Suppressor macrophage treated with lipopolysaccharide for 4 hours (primary cell): Measurements from ENCODE around the gene SPOCK2.

ENCODE experiments used
- DNase-seq: peaks from one replicate; pipeline ENCODE4 v3.0.0-alpha.2; 2020

SPOCK2 gene

DNA sequence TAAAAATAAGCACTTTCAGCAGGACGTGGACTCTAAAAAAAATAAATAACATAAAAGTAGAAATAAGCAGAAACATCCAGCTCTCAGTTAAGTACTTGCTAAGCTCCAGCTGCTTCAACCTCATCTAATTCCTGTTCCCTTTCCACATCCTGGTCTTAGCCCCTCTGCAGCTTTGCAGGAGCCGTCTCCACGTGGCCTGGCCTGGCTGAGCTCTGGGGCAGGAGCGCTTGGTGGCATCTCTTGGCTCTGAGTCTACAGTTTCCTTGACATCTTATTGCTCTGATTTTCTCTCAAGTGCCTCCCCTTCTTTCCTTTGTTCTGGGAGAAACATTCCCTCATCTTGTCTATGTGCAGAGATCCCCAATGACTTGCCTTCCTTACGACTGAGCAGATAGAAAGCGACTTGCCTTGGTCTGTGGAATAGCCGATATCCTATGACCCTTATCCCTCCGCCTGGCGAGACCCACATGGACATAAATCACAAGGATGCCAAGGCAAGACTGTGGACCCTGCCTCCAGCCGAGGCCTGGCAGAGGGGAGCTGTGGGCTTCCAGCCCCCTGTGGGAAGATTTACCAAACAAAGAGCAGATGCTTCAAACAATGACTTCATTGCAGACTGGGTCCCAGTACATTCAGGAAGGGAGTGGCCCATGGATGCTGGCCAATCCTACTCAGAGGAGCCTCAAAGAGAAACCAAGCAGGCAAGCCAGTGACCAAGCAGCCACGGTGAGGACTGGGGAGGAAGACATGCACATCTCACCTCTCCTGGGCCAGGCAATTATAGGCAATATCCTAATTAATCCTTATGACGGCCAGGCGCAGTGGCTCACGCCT lies 61.9 kb downstream of the SPOCK2 start:
- no peak for DNase-seq

DNA sequence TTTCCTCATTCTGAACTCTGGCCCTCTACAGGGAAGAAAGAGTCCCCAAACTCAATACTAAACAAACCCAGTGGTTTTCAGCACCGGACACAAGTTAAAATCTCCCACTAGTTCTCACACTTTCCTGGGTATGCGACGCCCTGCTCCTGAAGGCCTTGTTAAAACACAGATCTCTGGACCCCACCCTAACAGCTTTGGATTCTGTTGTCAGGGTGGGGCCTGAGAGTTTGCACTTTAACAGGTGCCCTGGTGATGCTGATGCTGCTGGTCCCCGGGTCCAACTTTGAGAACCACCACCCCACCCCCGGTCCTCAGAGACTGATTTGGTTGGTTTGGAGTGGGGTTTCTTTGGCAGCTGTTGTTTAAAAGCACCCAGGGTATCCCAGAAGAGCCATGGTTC lies 62.5 kb downstream of the SPOCK2 start:
- no peak for DNase-seq

DNA sequence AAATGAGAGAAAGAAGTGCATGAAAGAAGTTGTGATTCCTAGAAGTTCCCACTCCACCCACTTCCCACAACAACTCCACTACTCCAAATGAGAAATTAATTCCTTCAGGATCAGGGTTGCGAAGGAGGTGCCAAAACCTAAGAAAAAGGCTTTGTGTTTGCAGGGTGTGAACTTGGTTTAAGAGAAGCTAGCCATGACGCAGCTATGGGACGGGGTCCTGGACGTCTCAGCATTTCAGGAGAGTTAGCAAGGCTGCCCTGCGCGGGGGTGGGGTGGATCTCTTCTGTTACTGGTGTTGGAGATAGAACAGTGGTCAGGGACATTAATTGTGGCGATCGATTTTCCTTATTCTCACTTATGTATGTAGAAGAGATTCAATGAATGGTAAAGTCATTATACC lies 63.0 kb downstream of the SPOCK2 start:
- no peak for DNase-seq

DNA sequence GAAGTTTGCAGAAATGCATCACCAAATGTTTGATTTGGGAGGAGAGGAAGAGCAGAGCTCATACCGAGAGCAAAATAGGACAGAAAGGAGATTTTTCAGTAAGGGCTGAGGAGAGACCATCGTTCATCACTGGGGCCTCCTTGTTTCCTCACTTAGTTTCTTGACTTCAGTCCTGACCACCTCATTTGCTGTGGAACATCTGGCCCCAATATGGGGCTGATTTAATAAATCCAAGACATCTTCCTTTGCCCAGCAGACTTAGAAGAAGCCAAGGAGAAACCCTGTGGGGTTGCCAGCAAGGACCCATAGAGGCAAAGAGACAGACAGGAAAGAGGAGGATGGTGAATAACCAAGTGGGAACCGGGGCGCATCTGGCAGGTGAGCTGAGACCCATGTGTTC lies 63.8 kb downstream of the SPOCK2 start:
- DNase-seq: no peak

DNA sequence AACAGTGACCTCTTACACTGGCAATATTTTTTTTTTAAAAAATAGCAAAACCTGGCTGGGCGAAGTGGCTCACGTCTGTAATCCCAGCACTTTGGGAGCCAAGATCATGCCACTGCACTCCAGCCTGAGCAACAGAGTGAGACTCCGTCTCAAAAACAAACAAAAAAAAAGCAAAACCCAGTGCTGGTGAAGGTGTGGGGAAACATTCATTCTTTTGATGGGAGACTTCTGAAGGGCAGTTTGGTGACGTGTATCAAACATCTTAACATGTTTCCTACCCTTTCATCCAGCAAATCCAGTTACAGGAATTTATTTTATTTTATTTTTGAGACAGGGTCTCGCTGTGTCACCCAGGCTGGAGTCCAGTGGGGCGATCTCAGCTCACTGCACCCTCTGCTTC lies 66.1 kb downstream of the SPOCK2 start:
- DNase-seq: no peak

DNA sequence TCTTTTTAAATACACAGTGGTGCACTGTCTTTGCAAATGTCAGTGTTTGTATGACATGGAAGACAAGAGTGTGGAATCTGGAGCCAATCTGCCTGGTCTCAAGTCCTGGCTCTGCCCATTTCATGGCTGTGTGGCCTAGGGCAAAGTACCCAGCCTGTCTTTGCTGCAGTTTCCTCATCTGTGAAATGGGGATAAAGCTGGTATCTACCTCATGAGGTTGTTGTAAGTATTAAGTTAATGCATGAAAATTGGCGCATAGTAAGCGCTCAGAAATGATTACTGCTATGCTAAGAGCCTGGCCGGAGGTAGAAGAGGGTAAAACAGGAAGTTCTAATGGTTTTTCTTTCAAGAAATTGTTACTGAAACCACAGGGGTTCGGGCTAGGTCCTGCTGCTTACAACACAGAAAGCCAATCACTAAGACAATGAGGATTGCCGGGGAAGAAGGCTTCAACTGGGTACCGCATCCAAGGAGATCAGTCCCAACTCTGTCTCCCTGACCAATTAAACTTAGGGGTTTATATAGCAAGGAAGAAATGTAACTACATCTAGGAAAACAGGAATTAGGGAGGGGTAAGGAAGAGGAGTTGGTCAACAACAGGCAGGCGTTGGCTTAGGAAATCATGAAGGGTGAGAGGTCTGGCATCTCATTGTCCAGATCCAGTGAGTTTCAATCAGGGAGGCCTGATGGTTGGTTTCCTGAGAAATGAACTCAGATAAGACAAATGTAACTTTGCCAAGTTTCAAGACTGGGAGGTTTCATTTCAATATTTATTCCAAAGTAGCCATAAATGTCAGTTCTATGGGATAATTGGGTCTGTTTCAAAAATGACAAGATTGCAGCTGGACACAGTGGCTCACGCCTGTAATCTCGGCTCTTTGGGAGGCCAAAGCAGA lies 67.2 kb downstream of the SPOCK2 start:
- DNase-seq: no peak

DNA sequence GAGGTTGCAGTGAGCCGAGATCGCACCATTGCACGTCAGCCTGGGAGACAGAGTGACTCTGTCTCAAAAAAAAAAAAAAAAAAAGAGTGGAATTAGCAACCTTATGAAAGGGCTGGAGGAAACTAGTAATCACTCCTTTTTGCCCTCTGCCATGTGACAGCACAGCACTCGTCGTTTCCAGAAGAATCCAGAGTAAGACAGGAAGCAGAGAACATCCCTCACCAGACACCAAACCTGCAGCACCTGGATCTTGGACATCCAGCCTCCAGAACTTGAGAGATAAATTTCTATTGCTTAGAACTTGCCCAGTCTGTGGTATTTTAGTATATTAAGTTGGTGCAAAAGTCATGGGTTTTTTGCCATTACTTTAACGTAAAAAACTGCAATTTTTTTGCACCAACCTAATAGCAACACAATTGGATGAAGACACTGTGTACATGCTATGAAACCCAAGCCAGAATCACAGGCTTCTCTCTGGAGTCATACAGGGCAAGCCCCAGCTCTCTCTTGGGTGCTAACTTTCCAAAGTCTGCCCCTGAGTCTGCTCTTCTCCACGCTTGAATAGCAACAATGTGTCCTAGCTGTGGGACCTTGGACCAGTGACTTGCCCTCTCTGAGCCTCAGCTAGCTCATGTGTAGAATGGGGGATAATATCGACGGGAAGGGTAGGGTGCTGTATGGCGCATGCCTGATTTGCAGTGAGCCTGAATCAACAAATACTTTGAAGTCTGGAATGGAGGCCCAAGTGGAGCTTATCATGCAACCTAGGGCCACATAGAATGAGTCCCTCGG lies 69.1 kb downstream of the SPOCK2 start:
- DNase-seq: no peak

DNA sequence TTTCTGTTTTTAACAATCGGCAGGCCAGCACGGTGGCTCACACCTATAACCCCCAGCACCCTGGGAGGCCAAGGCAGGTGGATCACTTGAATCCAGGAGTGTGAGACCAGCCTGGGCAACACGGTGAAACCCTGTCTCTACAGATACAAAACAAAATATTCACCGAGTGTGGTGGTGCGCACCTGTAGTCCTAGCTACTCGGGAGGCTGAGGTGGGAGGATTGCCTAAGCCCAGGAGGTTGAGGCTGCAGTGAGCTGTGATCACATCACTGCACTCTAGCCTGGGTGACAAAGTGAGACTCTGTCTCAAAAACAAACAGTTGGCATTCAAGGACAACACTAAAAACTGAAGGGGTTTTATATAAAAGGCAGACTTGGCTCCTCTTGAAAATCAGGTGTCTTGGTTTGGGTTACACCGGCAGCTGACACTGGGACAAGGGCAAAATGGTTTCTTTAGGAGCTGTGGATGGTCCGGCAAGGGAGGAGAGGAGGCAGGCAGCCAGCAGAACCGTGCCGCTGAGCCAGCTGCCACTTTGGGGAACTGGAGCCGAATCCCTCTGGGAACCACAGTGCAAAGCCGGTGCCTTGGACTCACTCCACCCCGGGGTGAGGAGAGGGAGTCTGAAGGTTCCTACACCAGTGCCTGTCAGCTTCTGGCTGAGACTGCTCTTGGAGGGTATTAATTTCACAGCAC lies 71.6 kb downstream of the SPOCK2 start:
- no peak for DNase-seq

DNA sequence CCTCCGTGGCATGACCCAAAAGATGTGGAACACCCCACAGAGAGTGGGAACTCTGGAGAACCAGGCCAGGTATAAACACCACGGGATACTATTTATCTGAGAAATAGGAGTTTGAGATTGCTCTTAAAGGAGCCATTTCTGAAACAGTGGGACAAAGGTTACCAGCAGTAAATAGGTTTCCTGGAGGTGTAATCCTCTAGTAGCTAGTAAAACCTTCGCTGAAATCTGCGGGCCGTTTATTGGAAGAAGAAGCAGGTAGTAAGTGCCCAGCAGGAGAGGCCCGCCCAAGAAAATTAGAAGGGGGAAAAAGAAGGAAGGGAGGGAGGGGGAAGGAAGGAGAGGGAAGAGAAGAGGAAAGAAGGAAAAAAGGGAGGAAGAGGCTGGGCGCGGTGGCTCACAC lies 72.5 kb downstream of the SPOCK2 start:
- DNase-seq: no peak

DNA sequence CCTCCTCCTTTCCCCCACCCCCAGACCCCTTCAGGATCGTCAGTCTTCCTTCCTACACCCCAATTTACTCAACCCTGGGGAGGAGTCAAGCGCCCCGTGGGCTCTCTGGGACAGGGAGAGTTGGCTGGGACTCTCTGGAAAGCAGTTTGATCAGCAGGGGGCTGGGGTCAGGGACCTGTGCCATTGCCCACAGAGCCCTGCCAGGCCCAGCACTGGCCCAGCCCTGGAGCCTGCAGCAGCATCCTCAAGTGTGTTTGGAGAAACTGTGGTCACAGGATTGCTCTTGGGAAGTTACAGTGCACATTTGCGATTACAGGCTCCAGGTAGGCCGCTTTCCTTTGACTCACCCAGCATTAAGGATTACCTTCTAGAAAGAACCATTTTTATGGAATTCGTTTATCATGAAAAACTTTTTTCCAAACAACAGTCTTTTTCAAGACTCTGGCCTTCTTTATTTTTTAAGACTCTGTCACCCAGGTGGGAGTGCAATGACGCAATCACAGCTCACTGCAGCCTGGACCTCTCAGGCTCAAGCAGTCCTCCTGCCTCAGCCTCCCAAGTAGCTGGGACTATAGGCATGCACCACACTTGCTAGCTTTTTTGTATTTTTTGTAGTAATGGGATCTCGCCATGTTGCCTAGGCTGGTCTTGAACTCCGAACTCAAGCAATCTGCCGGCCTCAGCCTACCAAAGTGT lies 73.4 kb downstream of the SPOCK2 start:
- DNase-seq: no peak

DNA sequence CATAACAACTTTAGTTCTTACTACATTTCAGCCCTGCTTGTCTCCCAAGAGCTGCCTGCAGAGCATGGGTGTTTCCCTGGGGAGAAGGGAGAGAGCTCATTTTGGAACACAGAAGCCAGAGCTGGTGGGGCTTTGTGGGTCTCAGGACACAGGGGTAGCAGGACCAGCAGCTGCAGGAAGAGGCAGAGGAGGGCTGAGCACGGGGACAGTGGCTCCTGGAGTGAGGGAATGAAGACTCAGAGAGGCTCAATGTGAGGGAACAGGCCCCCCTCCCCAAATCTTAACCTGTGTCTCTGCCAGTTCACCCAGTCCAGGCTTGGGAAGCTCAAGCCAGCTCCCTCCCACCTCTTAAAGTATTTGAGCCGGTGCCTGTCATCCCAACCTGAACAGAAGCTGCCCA lies 74.2 kb downstream of the SPOCK2 start:
- DNase-seq: no peak

DNA sequence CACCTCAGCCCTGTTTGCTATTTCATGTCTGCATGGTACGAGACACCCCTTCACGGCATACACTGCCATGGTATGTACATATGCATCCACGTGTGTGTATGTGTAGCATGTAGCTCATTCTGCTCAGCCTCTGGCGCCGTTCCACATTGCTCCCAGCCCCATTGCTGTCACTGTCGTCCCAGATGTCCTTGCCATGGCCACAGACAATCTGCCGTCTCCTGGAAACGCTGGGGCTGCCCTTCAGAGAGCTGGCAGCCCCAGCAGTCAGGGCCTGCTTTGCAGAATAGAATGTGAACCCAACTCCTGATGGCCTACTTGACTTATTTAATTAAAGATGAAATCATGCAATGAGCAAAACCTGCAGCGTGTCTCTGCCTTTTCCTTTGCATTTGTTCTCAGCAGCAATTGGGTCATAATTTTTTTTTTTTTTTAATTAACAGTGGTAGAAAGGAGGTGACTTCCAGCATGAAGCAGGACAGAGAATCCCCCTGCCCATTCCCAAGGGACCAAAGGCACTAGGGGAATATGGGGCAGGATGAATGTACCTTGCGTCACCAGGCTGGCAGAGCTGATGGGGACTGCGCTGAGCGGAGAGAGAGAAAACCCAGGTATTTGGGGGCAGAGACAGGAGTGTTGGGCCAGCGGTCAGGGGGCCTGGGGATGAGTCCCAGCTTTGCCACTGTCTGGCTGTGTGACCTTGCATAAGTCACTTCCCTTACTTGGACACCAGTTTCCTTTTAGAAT lies 75.0 kb downstream of the SPOCK2 start:
- DNase-seq: no peak

DNA sequence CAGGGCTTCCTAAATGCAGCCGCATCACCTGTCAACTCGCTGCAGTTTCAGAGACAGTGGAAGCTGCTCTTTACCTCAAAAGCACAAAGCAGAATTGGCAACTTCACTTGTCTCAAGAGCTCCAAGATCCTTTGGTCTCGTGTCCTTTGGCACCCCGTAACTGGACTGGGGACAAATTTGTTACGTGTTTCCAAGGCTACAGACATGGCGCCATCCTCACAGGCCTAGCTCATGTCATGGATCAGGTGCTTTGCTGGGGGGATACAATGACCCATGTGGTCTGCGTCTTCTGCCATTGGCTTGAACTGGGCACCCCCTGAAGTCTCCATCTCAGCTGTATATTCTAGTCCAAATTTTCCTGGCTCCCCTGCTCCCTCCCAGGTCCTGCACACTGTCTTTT lies 75.6 kb downstream of the SPOCK2 start:
- no peak for DNase-seq

DNA sequence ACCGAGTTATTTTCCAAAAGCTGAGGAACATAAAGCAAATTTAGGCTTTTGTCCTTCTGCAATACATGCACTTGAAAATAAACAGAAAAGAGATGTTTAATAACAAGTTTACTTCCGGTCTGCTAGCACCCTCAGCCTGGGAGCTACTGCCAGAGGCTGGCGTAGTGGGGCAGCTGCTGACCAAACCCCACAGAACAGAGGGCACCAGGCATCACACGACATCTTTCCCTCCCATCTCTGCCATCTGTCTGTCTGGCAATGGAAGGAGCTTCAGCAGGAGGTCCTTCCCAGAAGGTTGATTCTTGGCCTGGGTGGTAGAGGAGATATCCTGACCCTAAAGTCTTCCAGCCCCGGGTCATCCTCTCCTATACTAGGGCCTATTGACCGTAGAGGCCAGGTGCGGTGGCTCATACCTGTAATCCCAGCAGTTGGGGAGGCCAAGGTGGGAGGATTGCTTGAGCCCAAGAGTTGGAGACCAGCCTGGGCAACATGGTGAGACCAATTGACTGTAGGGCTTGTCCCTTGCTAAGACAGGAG lies 76.3 kb downstream of the SPOCK2 start:
- DNase-seq: no peak

DNA sequence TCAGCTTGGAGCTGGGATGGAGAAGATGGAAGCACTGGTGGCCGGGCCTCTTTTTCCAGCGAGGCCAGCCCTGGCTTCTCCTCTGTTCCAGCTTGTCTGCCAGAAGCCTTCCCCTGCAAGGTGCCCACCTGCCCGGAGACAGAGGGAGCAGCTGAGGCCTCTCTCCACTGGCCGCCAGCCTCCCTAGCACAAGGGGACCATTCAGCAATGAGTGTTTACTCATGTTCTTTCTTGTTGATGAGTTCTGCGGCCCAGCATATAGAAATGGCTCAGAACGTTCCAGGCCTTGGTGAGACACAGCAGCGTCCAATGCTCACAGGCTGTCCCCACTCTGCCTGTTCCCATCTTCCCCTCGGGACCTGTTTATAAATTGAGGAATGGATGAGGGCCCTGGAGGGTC lies 76.9 kb downstream of the SPOCK2 start:
- no peak for DNase-seq

DNA sequence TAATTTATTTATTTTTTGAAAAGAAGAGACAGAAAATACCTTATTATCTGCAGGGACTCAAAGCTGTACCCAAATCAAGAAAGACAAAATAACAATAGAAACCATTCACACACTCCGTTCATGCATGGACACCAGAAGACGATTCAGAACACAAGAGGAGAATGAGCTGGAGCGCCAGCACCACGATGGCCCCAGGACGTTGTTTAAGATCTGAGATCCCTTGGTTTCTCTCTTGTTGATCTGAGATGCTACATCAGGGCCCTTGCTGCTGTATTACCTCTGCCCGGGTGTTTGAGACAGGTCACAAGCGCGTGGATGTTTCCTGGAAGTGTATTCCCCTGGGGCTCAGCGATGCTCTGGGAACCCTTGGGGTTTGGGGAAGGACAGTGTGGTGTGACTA lies 77.3 kb downstream of the SPOCK2 start:
- no peak for DNase-seq

DNA sequence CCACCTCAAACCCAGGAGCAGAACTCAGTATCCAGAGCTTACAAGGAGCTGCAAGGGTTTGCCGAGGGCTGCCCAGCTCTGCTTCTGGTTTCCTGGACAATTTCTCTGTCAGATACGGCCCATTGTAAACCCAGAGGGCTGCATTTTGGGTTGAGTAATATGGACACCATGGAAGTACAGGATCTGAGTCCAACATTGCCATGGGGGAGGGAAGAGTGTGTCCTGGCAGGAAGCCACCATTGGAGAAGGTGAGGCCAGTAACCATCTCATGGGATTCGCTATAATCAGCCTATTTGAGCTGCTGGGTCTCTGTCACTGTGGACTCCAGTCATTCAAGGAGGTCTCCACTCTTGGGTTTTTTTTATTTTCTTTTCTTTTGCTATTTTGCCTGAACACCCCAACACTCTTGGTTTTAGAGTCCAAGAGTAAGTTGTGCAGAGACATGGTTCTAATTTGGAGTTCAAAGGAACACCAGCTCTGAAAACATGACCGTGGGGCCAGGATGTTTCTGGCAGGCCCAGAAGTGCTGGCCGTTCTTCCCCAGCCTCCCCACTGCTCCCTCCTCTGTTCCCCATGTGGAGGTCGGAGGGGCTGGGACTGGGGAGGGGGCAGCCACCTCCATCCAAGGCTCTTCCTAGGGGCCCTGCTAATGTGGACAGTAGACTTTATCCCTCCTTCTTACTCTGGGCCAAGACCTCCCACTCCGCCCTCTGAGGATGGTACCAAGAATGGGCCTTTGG lies 77.9 kb downstream of the SPOCK2 start:
- no peak for DNase-seq

DNA sequence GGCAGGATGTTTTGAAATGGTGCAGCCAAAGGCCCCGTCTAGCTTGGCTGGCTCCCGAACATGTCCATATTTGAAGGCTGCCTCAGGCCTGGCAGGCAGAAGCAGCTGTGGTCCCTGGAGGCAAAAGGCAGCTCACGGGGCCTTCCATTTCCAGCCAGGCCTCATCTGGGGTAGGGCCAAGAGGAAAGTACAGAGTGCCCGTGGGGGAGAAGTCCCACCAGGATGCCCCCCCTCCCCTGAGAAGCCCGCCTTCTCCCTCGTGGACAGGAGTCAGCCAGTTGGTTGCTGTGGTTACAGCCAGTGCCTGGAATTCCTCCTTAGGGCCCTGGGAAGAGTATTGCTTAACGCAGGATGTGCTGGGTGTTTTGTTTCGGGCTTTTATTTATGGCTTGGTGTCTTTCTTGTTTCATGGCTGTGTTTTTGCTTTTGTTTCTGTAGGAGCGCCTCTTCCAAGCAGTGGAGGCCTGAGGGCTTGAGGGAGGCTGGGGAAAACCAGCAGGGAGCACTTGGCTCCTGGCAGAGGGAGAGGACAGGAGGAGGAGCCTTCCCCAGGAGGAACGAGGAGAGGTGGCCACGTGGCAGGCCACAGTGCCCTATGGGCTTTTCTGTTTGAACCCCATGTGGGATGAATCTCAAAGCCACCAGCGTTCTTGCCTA lies 78.8 kb downstream of the SPOCK2 start:
- DNase-seq: no peak

DNA sequence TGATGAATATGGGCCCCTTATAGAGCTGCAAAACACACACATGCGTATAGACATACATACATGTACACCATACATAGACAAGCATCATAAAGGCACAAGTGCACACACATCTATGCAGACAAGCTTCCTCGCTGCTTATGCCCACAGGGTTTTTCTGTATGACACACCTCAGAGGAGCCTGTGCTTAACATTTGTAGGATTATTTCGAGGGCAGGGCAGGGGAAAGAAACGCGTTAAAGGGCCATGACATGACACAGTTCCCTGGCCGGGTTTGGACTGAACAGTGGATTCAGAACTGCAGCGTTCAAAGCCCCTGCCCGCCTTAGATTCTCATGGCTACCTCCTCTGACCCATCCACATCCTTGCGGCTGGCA lies 79.3 kb downstream of the SPOCK2 start:
- DNase-seq: no peak
